Right cardiac atrium (tissue), 5 donors: ENCODE results near the gene ZDHHC7. TPM values are rescaled to one million over a fixed set of nuclear protein-coding genes. Genes with fewer than 3 reads are reported as not detected.

Source experiments
- ATAC-seq, 2 donors: fragments of 200-7000 bp; cut with Tn5 transposase; one replicate each; pipeline versions ENCODE4 v1.8.0 to v1.9.1; 2020; ENCODE audit warnings: moderate library complexity in 2 of 2, mild to moderate bottlenecking in 1 of 2
- DNase-seq, 3 donors: peaks; one replicate each; pipeline ENCODE4 v3.0.0-alpha.2; 2020
- H3K27ac ChIP-seq: one replicate; pipeline ENCODE4 v1.5.1; 2013; ENCODE audit warnings: mild to moderate bottlenecking, low read length, control low read depth, moderate library complexity
- H3K27me3 ChIP-seq: one replicate; pipeline ENCODE4 v1.6.1; 2013; ENCODE audit not compliant: control insufficient read depth, insufficient read depth
- H3K4me1 ChIP-seq: one replicate; pipeline ENCODE4 v1.6.1; 2013; ENCODE audit warnings: low read length; ENCODE audit not compliant: control insufficient read depth, insufficient read depth
- H3K4me3 ChIP-seq: one replicate; pipeline ENCODE4 v1.5.1; 2013; ENCODE audit warnings: low read length, control low read depth
- H3K9me3 ChIP-seq: one replicate; pipeline ENCODE4 v1.6.1; 2013; ENCODE audit warnings: low read length; ENCODE audit not compliant: control insufficient read depth
- WGBS: extraction: QIAGEN DNeasy Blood & Tissue Kit; methylation state at CpG from one replicate; pipeline ENCODE4 v1.1.7; 2013; 5-methylcytosine and 5-hydroxymethylcytosine counted together
- intact Hi-C, 4 donors: fragments of 100-400 bp; cut with DNase I; formaldehyde crosslinking; loops; one replicate each; pipeline versions ENCODE4 v1.11.0 to v1.14.0; 2022 to 2023
- polyA plus RNA-seq: library from polyadenylated mRNA; stranded (reverse); fragments of 200-250 nt; gene quantifications from one replicate; pipeline ENCODE4 v1.2.3, GENCODE V29; 2013
- total RNA-seq, 4 donors: library from RNA; stranded (reverse); fragmentation: NEBNext Ultra II Directional; extraction: Animal tissue kit (Norgen Biotek cat#: 25700); gene quantifications; one replicate each; pipeline ENCODE4 v1.2.1, GENCODE V29; 2021
- donor health status: healthy with polysubstance abuse.
- donor health status: DM: no; HTN: yes; CAD: no.
- donor health status: DM: no; HTN: no; CAD: no.
- donor health status: DM: no; HTN: yes; CAD: no; lungs with severe emphysema.
- donor health status: DM: yes; HTN: yes; CAD: no.

ZDHHC7 gene
- total and polyA plus RNA-seq, 5 donors = 19.4 to 39.2 (median 36.3) TPM

- intact Hi-C loops = no loop called here
- no peaks in the 10 kb centered on the region for H3K4me1 ChIP-seq
- no peaks in the 10 kb centered on the region for H3K9me3 ChIP-seq
- no peak overlapping the region for H3K27ac ChIP-seq
- ATAC-seq (no peak), DNase-seq (peak in 2 of 3 donors; percentile 20 to 23)
- H3K4me3 ChIP-seq = no peak overlapping the region
- no peaks in the 10 kb centered on the region for H3K27me3 ChIP-seq
- 82% methylated on average over 17 of the region's 17 CpGs for WGBS
These were observed 51.4 kb downstream of the ZDHHC7 start for GRCh38 chr16:84959784-84960417.

GRCh38 chr16:84959045-84959576 lies 52.2 kb downstream of the ZDHHC7 start:
- Histone ChIP-seq H3K27ac (no peak overlapping the region), H3K27me3 (no peaks in the 10 kb centered on the region), H3K9me3 (no peaks in the 10 kb centered on the region), H3K4me1 (no peaks in the 10 kb centered on the region), H3K4me3 (no peak overlapping the region)
- WGBS = 88% methylated on average over 13 of the region's 13 CpGs
- peak in 2 of 3 donors; percentile 21 to 40 for DNase-seq
- ATAC-seq = peak in 1 of 2 donors; percentile 6
- intact Hi-C loops = no loop called here

DNA sequence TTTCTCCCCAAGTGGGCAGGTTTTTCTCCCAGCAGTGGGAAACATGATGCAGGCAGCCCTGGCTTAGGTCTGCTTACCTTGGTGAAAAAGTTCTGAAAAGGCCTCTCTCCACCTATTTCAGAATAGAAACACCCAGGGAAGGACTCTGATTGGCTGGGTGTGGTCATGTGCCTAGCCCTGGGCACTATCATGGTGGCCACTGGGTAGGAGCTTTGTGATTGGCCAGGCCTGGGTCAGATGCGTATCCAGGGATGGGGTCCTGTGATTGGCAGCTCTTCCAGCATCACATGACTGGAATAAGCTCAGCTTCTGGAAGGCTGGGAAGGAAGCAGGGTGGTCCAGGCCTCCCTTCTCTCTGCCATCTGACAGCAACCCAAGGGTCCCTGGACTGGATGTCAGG lies 53.5 kb downstream of the ZDHHC7 start:
- no peak for ATAC-seq
- peak in 1 of 3 donors; percentile 16 for DNase-seq
- 100% methylated on average over 1 of the region's 1 CpG for WGBS
- Histone ChIP-seq H3K4me1 (no peaks in the 10 kb centered on the region), H3K4me3 (no peak overlapping the region), H3K27ac (no peak overlapping the region), H3K9me3 (no peaks in the 10 kb centered on the region), H3K27me3 (no peaks in the 10 kb centered on the region)
- intact Hi-C loops = no loop called here

DNA sequence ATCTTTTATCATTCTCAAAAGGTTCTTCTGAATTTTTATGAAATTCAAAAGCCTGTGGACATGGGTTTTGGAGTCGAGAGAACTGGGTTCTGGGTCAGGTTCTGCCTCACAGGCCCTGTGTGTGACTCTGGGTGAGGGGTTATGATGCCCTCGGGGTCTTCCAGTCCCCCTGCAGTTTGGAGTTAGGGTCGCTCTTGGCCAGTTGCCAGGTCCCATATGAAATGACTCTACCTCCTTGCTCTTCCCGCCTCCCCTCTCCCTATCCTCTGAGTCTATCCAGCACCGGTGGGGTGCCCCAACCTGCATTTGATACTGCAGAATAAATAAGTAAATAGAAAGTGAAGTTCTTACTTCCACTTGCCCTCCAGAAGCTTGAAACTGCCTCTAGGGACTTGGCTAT lies 54.1 kb downstream of the ZDHHC7 start:
- 90% methylated on average over 5 of the region's 5 CpGs for WGBS
- no peak overlapping the region for H3K27ac ChIP-seq

GRCh38 chr16:84955427-84955826 lies 55.9 kb downstream of the ZDHHC7 start:
- intact Hi-C loops = no loop called here
- DNase-seq (peak in 2 of 3 donors; percentile 37 to 39), ATAC-seq (no peak)
- Histone ChIP-seq H3K4me1 (peaks cover 4% of the 10 kb centered on the region), H3K4me3 (no peak overlapping the region), H3K27me3 (no peaks in the 10 kb centered on the region), H3K27ac (no peak overlapping the region), H3K9me3 (no peaks in the 10 kb centered on the region)
- WGBS = 86% methylated on average over 6 of the region's 6 CpGs

More for the DNA sequence above, 54.1 kb downstream of the ZDHHC7 start:
- peak in 2 of 3 donors; percentile 39 to 46 for DNase-seq
- no peak for ATAC-seq
- intact Hi-C loops = no loop called here
- no peaks in the 10 kb centered on the region for H3K9me3 ChIP-seq
- no peaks in the 10 kb centered on the region for H3K27me3 ChIP-seq
- peaks cover 4% of the 10 kb centered on the region for H3K4me1 ChIP-seq
- H3K4me3 ChIP-seq = no peak overlapping the region

DNA sequence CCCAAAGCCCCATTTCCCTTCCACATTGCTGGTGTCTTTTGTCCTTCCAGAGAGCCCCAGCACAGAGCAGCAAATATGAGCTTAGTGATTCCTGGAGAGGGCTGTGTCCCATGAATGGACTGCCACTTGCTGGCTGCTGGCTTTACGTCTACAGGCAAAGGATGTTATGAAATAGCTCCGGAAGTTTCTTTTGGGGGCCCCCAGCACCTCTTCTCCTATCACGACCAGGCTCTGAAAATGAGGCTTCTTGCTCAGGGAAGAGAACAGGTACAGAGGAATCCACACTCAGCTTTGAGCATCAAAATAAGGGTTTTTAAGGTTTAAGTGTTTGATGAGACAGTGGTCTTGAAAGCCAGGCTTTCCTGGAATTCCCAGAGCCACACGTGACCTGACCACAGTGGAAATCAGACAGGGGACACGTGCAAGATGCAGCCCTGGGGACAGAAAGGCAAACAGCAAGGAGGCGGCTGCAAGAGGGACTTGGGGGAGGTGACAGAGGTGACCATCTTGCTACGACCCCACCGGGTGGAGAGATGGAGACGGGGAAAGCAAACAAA lies 58.1 kb downstream of the ZDHHC7 start:
- intact Hi-C loops = loop anchor here in 3 of 4 donors (2.0 to 5.0 kb wide), 3 partner anchors 28 to 201 kb away; no protein-coding TSS in a partner anchor
- no peak overlapping the region for H3K27ac ChIP-seq
- WGBS = 53% methylated on average over 9 of the region's 9 CpGs
- H3K27me3 ChIP-seq = no peaks in the 10 kb centered on the region
- H3K4me1 ChIP-seq = peaks cover 4% of the 10 kb centered on the region
- H3K9me3 ChIP-seq = no peaks in the 10 kb centered on the region
- H3K4me3 ChIP-seq = no peak overlapping the region
- DNase-seq = peak in 2 of 3 donors; percentile 43 to 44
- peak; percentile 11 to 13 for ATAC-seq

DNA sequence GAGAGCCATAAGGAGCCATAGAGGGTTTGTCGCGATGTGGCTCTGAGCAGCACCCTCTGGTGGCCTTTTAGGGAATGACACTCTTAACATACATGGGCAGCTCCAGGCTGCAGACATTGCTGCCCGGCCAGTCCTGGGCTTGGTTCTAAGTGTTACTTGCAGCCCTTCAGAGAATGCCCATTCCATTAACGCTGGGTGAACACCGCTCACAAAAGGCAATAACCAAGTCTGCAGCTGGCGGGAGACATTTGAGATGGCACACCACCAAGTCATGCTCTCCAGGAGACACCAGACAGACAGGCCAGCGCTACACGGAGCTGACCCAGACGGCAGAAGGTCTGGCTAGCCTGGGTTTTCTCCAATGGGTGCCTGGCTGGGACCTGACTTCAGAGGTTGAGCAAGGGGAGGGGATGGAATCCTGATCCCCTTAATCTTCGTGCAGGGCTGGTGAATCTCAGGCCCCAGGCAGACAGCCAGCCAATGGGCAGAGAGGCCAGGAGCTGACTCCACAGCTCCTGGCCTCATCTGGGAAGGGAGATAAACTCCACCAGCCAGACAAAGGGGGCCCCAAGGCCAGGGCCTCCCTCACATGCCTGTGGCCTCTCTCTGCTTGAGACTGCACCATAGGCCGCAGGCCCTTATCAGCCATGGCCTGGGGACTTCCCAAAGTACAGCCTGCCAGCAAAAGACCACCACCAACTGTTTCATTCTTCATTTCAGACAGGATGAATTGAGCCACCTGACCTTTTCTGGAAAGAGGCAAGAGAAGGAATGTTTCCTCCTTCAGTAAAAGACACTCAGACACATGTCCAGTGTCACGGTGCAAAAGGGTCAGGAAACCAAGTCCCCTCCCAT lies 58.8 kb downstream of the ZDHHC7 start:
- no peaks in the 10 kb centered on the region for H3K9me3 ChIP-seq
- intact Hi-C loops = loop anchor here in 3 of 4 donors (2.0 to 5.0 kb wide), 3 partner anchors 28 to 200 kb away; no protein-coding TSS in a partner anchor
- peaks cover 4% of the 10 kb centered on the region for H3K4me1 ChIP-seq
- peak; percentile 64 to 86 (median 84) for DNase-seq
- peak overlapping the region; percentile 57 for H3K27ac ChIP-seq
- 24% methylated on average over 12 of the region's 12 CpGs for WGBS
- H3K4me3 ChIP-seq = no peak overlapping the region
- ATAC-seq = peak; percentile 89 to 93
- no peaks in the 10 kb centered on the region for H3K27me3 ChIP-seq

- Histone ChIP-seq H3K27me3 (no peaks in the 10 kb centered on the region), H3K27ac (no peak overlapping the region), H3K9me3 (no peaks in the 10 kb centered on the region), H3K4me3 (no peak overlapping the region), H3K4me1 (peaks cover 4% of the 10 kb centered on the region)
- no peak for ATAC-seq
- intact Hi-C loops = loop anchor here in 3 of 4 donors (5.0 kb wide), 2 partner anchors 194 to 199 kb away; no protein-coding TSS in a partner anchor
- 88% methylated on average over 10 of the region's 10 CpGs for WGBS
- peak in 2 of 3 donors; percentile 36 to 65 for DNase-seq
These were observed 60.4 kb downstream of the ZDHHC7 start for GRCh38 chr16:84950906-84951305.

- peak in 2 of 3 donors; percentile 1 to 7 for DNase-seq
- Histone ChIP-seq H3K9me3 (no peaks in the 10 kb centered on the region), H3K27me3 (no peaks in the 10 kb centered on the region), H3K4me3 (no peak overlapping the region), H3K27ac (no peak overlapping the region), H3K4me1 (peaks cover 4% of the 10 kb centered on the region)
- intact Hi-C loops = loop anchor here in 3 of 4 donors (5.0 kb wide), 2 partner anchors 193 to 198 kb away; no protein-coding TSS in a partner anchor
- 81% methylated on average over 10 of the region's 10 CpGs for WGBS
- ATAC-seq = no peak
These were observed 61.4 kb downstream of the ZDHHC7 start for GRCh38 chr16:84949772-84950436.

GRCh38 chr16:84948851-84949610 lies 62.3 kb downstream of the ZDHHC7 start:
- intact Hi-C loops = no loop called here
- DNase-seq (peak in 1 of 3 donors; percentile 3), ATAC-seq (no peak)
- WGBS = 74% methylated on average over 10 of the region's 10 CpGs
- Histone ChIP-seq H3K4me3 (no peak overlapping the region), H3K9me3 (no peaks in the 10 kb centered on the region), H3K27me3 (no peaks in the 10 kb centered on the region), H3K27ac (no peak overlapping the region), H3K4me1 (peaks cover 4% of the 10 kb centered on the region)
